HG03064 (cell line): ENCODE measurements around the gene DDX23.
"Not testable (repeated sequence)": the region's sequence is repeated elsewhere in the genome, so short reads cannot be mapped to it uniquely, and the experiment has no call there.

Source experiments
- ATAC-seq: cut with Tn5 transposase; IDR thresholded peaks from one replicate; pipeline ENCODE4 v1.9.1; 2021; ENCODE audit warnings: low read depth; ENCODE audit not compliant: unreplicated experiment

The DDX23 gene

GRCh38 chr12:48863291-48863690 lies 11.3 kb upstream of the DDX23 start:
- ATAC-seq: no peak

GRCh38 chr12:48862760-48863159 lies 10.8 kb upstream of the DDX23 start:
- ATAC-seq: no peak

- no peak for ATAC-seq
Measured at GRCh38 chr12:48861111-48861510, 9.1 kb upstream of the DDX23 start.

GRCh38 chr12:48860236-48860635 lies 8.3 kb upstream of the DDX23 start:
- not testable (repeated sequence) for ATAC-seq

GRCh38 chr12:48859607-48860006 lies 7.6 kb upstream of the DDX23 start:
- no peak for ATAC-seq

GRCh38 chr12:48858043-48858442 lies 6.1 kb upstream of the DDX23 start:
- no peak for ATAC-seq

- no peak for ATAC-seq
Measured at GRCh38 chr12:48857278-48857994, 5.5 kb upstream of the DDX23 start.

- ATAC-seq: no peak
Measured at GRCh38 chr12:48856379-48856778, 4.4 kb upstream of the DDX23 start.

- ATAC-seq: not testable (repeated sequence)
Measured at GRCh38 chr12:48854932-48855331, 3.0 kb upstream of the DDX23 start.

GRCh38 chr12:48854488-48854887 lies 2.5 kb upstream of the DDX23 start:
- ATAC-seq: no peak

- ATAC-seq: no peak
Measured at GRCh38 chr12:48852734-48853688, 1.0 kb upstream of the DDX23 start.

- not testable (repeated sequence) for ATAC-seq
Measured at GRCh38 chr12:48842021-48842420, 9.9 kb downstream of the DDX23 start.

- no peak for ATAC-seq
Measured at GRCh38 chr12:48838048-48838447, 13.9 kb downstream of the DDX23 start.

- ATAC-seq: no peak
Measured at GRCh38 chr12:48832321-48833060, 19.5 kb downstream of the DDX23 start.

GRCh38 chr12:48831257-48831656 lies 20.7 kb downstream of the DDX23 start:
- ATAC-seq: no peak

GRCh38 chr12:48828841-48829575 lies 23.0 kb downstream of the DDX23 start:
- ATAC-seq: no peak

GRCh38 chr12:48828293-48828692 lies 23.7 kb downstream of the DDX23 start:
- no peak for ATAC-seq

- ATAC-seq: no peak
Measured at GRCh38 chr12:48827513-48828096, 24.4 kb downstream of the DDX23 start.

- ATAC-seq: no peak
Measured at GRCh38 chr12:48827026-48827425, 24.9 kb downstream of the DDX23 start.
